Lung (tissue), 13 donors: ENCODE results near the gene DNASE1L2. TPM values are rescaled to one million over a fixed set of nuclear protein-coding genes. Genes with fewer than 3 reads are reported as not detected.

Source experiments
- ATAC-seq: fragments of 200-7000 bp; cut with Tn5 transposase; one replicate; pipeline ENCODE4 v1.9.1; 2020; ENCODE audit warnings: moderate number of reproducible peaks; ENCODE audit not compliant: insufficient read depth, low FRiP score
- DNase-seq, 3 donors: peaks; one replicate each; pipeline ENCODE4 v3.0.0-alpha.2; 2013 to 2017
- H3K27ac ChIP-seq, 2 donors: one replicate each; pipeline ENCODE4 v1.5.1; 2013; ENCODE audit warnings: mild to moderate bottlenecking in 2 of 2, moderate library complexity in 2 of 2, control low read depth in 1 of 2, inconsistent platforms in 1 of 2, low read depth in 1 of 2, low read length in 1 of 2
- H3K27me3 ChIP-seq, 3 donors: one replicate each; pipeline ENCODE4 v1.5.1; 2013; ENCODE audit warnings: low read length in 2 of 3; ENCODE audit not compliant: control insufficient read depth in 3 of 3, insufficient read depth in 3 of 3
- H3K36me3 ChIP-seq, 4 donors: one replicate each; pipeline ENCODE4 v1.5.1; 2013; ENCODE audit warnings: low read length in 4 of 4, mild to moderate bottlenecking in 1 of 4, moderate library complexity in 1 of 4; ENCODE audit not compliant: control insufficient read depth in 4 of 4, insufficient read depth in 4 of 4
- H3K4me1 ChIP-seq, 5 donors: one replicate each; pipeline ENCODE4 v1.5.1; 2013; ENCODE audit warnings: low read length in 5 of 5, mild to moderate bottlenecking in 2 of 5, moderate library complexity in 1 of 5; ENCODE audit not compliant: control insufficient read depth in 5 of 5, insufficient read depth in 5 of 5
- H3K4me3 ChIP-seq: one replicate; pipeline ENCODE4 v1.5.1; 2013; ENCODE audit warnings: mild to moderate bottlenecking, control low read depth, moderate library complexity
- H3K9ac ChIP-seq, 2 donors: one replicate each; pipeline ENCODE4 v1.5.1; 2013; ENCODE audit warnings: low read length in 2 of 2, control low read depth in 1 of 2; ENCODE audit not compliant: insufficient read depth in 1 of 2
- H3K9me3 ChIP-seq, 4 donors: one replicate each; pipeline ENCODE4 v1.5.1; 2013; ENCODE audit warnings: low read length in 3 of 4, mild to moderate bottlenecking in 1 of 4, moderate library complexity in 1 of 4; ENCODE audit not compliant: control insufficient read depth in 4 of 4, insufficient read depth in 3 of 4
- CTCF ChIP-seq: IDR thresholded peaks from 2 replicates; pipeline ENCODE4 v1.5.1; 2012; ENCODE audit warnings: mild to moderate bottlenecking; ENCODE audit errors: control extremely low read depth, extremely low read depth
- WGBS, 2 donors: extraction: QIAGEN DNeasy Blood & Tissue Kit; methylation state at CpG; one replicate each; pipeline ENCODE4 v1.1.7; 2013; 5-methylcytosine and 5-hydroxymethylcytosine counted together
- polyA plus RNA-seq, 2 donors: library from polyadenylated mRNA; stranded (reverse); fragments of 200-250 nt; gene quantifications; one replicate each; pipeline ENCODE4 v1.2.1, GENCODE V29; 2013
- small RNA-seq: library from RNA; depleted of rRNA; stranded (forward); fragments of <200 nt; gene quantifications from one replicate; pipeline ENCODE3, GENCODE V24; 2014; ENCODE audit warnings: low replicate concordance
- total RNA-seq, 2 donors: library from RNA; depleted of rRNA in 1 of 2; stranded (reverse); fragments of >200 nt in 1 of 2; gene quantifications; one replicate each; pipeline ENCODE4 v1.2.1, GENCODE V29; 2014 to 2021
- donor health status: control.
- donor health status: control.
- donor health status: Bipolar disorder and iron deficiency.
- donor health status: healthy.
- donor health status: DM: yes; HTN: yes; CAD: no.

Gene DNASE1L2
- total and polyA plus RNA-seq, 4 donors = 0.65 to 1.0 (median 0.70) TPM

DNA sequence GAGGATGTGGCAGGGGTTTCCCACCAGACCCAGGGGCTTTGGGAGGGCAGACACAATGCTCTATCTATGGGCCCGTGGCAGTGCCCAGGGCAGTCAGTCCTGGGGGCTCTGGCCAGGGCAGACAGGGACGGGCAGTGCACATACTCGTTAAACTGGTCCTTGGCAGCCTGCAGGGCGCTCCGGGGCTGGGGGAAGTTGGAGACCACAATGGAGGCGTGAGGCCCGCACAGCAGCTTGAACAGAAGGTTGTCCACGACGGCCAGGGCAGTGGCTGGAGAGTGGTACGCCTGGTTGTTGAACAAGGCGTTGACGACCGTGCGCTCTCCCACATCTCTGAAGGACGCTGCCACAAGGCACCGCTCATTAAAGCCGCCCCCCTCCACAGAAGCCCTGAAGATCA lies 50.3 kb downstream of the DNASE1L2 start:
- peaks cover 0 to 65% (median 0%) of the 10 kb centered on the region in 4 donors for H3K36me3 ChIP-seq
- H3K27ac ChIP-seq = no peak overlapping the region
- H3K4me3 ChIP-seq = no peak overlapping the region
- H3K27me3 ChIP-seq = no peaks in the 10 kb centered on the region
- ATAC-seq (no peak), DNase-seq (no peak)
- no peak overlapping the region for H3K9ac ChIP-seq
- WGBS, 2 donors = 86 to 93% methylated on average over 17 of the region's 17 CpGs
- no peaks in the 10 kb centered on the region for H3K4me1 ChIP-seq
- H3K9me3 ChIP-seq = no peaks in the 10 kb centered on the region
- no peak for TF ChIP-seq CTCF

- no peak overlapping the region for H3K27ac ChIP-seq
- no peak overlapping the region for H3K9ac ChIP-seq
- no peaks in the 10 kb centered on the region for H3K9me3 ChIP-seq
- no peak for ATAC-seq
- no peaks in the 10 kb centered on the region for H3K27me3 ChIP-seq
- H3K4me1 ChIP-seq = no peaks in the 10 kb centered on the region
- TF ChIP-seq CTCF = no peak
- no peak for DNase-seq
- no peak overlapping the region for H3K4me3 ChIP-seq
- WGBS, 2 donors = 88 to 93% methylated on average over 35 of the region's 35 CpGs
- H3K36me3 ChIP-seq = peaks cover 0 to 69% (median 0%) of the 10 kb centered on the region in 4 donors
These were observed 51.8 kb downstream of the DNASE1L2 start for GRCh38 chr16:2287916-2288547.

Small RNA genes lying within 50 kb of the gene (small RNA-seq; reads per million reads assigned to genes)
- gene MIR3677 (not detected), gene MIR4717 (not detected)

Other genes starting within 250 kb of the DNASE1L2 start
- under 1 TPM; 0.40 to 0.46 TPM for gene SYNGR3, start 246.5 kb upstream of the DNASE1L2 start, total RNA-seq
- gene SYNGR3, start 246.5 kb upstream of the DNASE1L2 start, polyA plus RNA-seq = under 1 TPM; 0.10 to 0.69 TPM
- 10 to 100 TPM; 13.9 to 49.8 TPM for gene ZNF598, start 226.6 kb upstream of the DNASE1L2 start, total RNA-seq
- gene ZNF598, start 226.6 kb upstream of the DNASE1L2 start, polyA plus RNA-seq = 10 to 100 TPM; 29.1 to 42.8 TPM
- gene NPW, start 216.7 kb upstream of the DNASE1L2 start, total RNA-seq = 1 to 10 TPM in 1 of 2 donors, under 1 TPM in 1; 0.71 to 1.3 TPM
- under 1 TPM; 0.12 to 0.34 TPM for gene NPW, start 216.7 kb upstream of the DNASE1L2 start, polyA plus RNA-seq
- gene NHERF2, start 209.5 kb upstream of the DNASE1L2 start, total RNA-seq = 100 to 1,000 TPM; 142 to 468 TPM
- 100 to 1,000 TPM; 192 to 297 TPM for gene NHERF2, start 209.5 kb upstream of the DNASE1L2 start, polyA plus RNA-seq
- gene NTHL1, start 188.6 kb upstream of the DNASE1L2 start, total RNA-seq = 10 to 100 TPM; 19.3 to 37.8 TPM
- gene NTHL1, start 188.6 kb upstream of the DNASE1L2 start, polyA plus RNA-seq = 10 to 100 TPM; 20.4 to 43.5 TPM
- 100 to 1,000 TPM in 1 of 2 donors, 10 to 100 TPM in 1; 93.4 to 146 TPM for gene TSC2, start 188.5 kb upstream of the DNASE1L2 start, total RNA-seq
- 10 to 100 TPM; 36.5 to 51.9 TPM for gene TSC2, start 188.5 kb upstream of the DNASE1L2 start, polyA plus RNA-seq
- gene PKD1, start 100.5 kb upstream of the DNASE1L2 start, total RNA-seq = 100 to 1,000 TPM in 1 of 2 donors, 10 to 100 TPM in 1; 82.9 to 128 TPM
- 10 to 100 TPM; 39.1 to 46.3 TPM for gene PKD1, start 100.5 kb upstream of the DNASE1L2 start, polyA plus RNA-seq
- gene RAB26, start 87.8 kb upstream of the DNASE1L2 start, total RNA-seq = under 1 TPM; 0.48 to 0.95 TPM
- 1 to 10 TPM in 1 of 2 donors, under 1 TPM in 1; 0.30 to 1.0 TPM for gene RAB26, start 87.8 kb upstream of the DNASE1L2 start, polyA plus RNA-seq
- 10 to 100 TPM; 33.4 to 74.2 TPM for gene TRAF7, start 80.7 kb upstream of the DNASE1L2 start, total RNA-seq
- gene TRAF7, start 80.7 kb upstream of the DNASE1L2 start, polyA plus RNA-seq = 10 to 100 TPM; 44.8 to 51.9 TPM
- gene CASKIN1, start 39.8 kb upstream of the DNASE1L2 start, total RNA-seq = under 1 TPM; 0.09 TPM
- gene CASKIN1, start 39.8 kb upstream of the DNASE1L2 start, polyA plus RNA-seq = under 1 TPM; 0.15 to 0.35 TPM
- gene MLST8, start 31.0 kb upstream of the DNASE1L2 start, total RNA-seq = 10 to 100 TPM; 17.2 to 42.6 TPM
- 10 to 100 TPM; 39.7 to 48.9 TPM for gene MLST8, start 31.0 kb upstream of the DNASE1L2 start, polyA plus RNA-seq
- gene BRICD5, start 25.6 kb upstream of the DNASE1L2 start, total RNA-seq = 1 to 10 TPM; 2.1 to 9.2 TPM
- 10 to 100 TPM in 1 of 2 donors, 1 to 10 TPM in 1; 9.4 to 13.5 TPM for gene BRICD5, start 25.6 kb upstream of the DNASE1L2 start, polyA plus RNA-seq
- gene PGP, start 21.6 kb upstream of the DNASE1L2 start, total RNA-seq = 10 to 100 TPM in 1 of 2 donors, 1 to 10 TPM in 1; 3.8 to 20.9 TPM
- gene PGP, start 21.6 kb upstream of the DNASE1L2 start, polyA plus RNA-seq = 10 to 100 TPM; 12.5 to 14.9 TPM
- 10 to 100 TPM; 21.0 to 30.2 TPM for gene E4F1, start 12.9 kb upstream of the DNASE1L2 start, total RNA-seq
- 10 to 100 TPM; 22.9 to 26.7 TPM for gene E4F1, start 12.9 kb upstream of the DNASE1L2 start, polyA plus RNA-seq
- 10 to 100 TPM; 35.0 to 71.9 TPM for gene ECI1, start 15.1 kb downstream of the DNASE1L2 start, total RNA-seq
- 10 to 100 TPM; 55.2 to 87.1 TPM for gene ECI1, start 15.1 kb downstream of the DNASE1L2 start, polyA plus RNA-seq
- gene RNPS1, start 31.7 kb downstream of the DNASE1L2 start, total RNA-seq = 100 to 1,000 TPM in 1 of 2 donors, 10 to 100 TPM in 1; 92.0 to 125 TPM
- gene RNPS1, start 31.7 kb downstream of the DNASE1L2 start, polyA plus RNA-seq = 100 to 1,000 TPM in 1 of 2 donors, 10 to 100 TPM in 1; 98.7 to 144 TPM
- gene ABCA3, start 104.3 kb downstream of the DNASE1L2 start, total RNA-seq = 100 to 1,000 TPM; 486 to 607 TPM
- 100 to 1,000 TPM; 197 to 337 TPM for gene ABCA3, start 104.3 kb downstream of the DNASE1L2 start, polyA plus RNA-seq
- gene CCNF, start 193.0 kb downstream of the DNASE1L2 start, total RNA-seq = 1 to 10 TPM; 3.5 to 7.5 TPM
- gene CCNF, start 193.0 kb downstream of the DNASE1L2 start, polyA plus RNA-seq = 1 to 10 TPM; 2.0 to 2.2 TPM
- 1 to 10 TPM; 1.1 to 3.6 TPM for gene TEDC2, start 223.7 kb downstream of the DNASE1L2 start, total RNA-seq
- gene TEDC2, start 223.7 kb downstream of the DNASE1L2 start, polyA plus RNA-seq = 1 to 10 TPM; 1.6 to 2.9 TPM
- 1 to 10 TPM in 1 of 2 donors, not detected in 1; 2.4 TPM for gene NTN3, start 234.9 kb downstream of the DNASE1L2 start, total RNA-seq
- gene NTN3, start 234.9 kb downstream of the DNASE1L2 start, polyA plus RNA-seq = under 1 TPM in 1 of 2 donors, not detected in 1; 0.06 TPM
- gene TBC1D24, start 238.7 kb downstream of the DNASE1L2 start, total RNA-seq = 10 to 100 TPM; 29.2 to 35.7 TPM
- gene TBC1D24, start 238.7 kb downstream of the DNASE1L2 start, polyA plus RNA-seq = 10 to 100 TPM in 1 of 2 donors, 1 to 10 TPM in 1; 9.0 to 17.3 TPM